ENCODE measurements around the gene LIPE.

Gene LIPE

DNA sequence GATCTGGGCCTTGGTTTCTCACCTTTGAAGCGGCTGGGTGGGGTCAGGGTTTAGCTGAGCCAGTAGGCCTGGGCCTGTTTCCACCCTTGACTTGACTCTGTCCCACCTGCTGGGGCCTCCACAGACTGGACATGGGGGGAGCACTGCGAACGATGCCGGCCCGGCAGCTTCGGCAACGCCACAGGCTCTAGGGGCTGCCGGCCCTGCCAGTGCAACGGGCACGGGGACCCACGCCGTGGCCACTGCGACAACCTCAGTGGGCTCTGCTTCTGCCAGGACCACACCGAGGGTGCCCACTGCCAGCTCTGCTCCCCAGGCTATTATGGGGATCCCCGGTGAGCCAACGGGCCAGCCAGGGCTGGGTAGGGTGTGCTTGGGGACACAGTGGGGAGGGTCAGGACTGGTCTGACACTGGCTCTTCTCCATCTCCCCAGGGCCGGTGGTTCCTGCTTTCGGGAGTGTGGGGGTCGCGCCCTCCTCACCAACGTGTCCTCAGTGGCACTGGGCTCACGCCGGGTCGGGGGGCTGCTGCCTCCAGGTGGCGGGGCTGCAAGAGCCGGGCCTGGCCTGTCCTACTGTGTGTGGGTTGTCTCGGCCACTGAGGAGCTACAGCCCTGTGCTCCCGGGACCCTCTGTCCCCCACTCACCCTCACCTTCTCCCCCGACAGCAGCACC is 73.7 kb downstream of the LIPE start:
- no peak for DNase-seq (ENCODE audit: low read depth in 3 of 3)

DNA sequence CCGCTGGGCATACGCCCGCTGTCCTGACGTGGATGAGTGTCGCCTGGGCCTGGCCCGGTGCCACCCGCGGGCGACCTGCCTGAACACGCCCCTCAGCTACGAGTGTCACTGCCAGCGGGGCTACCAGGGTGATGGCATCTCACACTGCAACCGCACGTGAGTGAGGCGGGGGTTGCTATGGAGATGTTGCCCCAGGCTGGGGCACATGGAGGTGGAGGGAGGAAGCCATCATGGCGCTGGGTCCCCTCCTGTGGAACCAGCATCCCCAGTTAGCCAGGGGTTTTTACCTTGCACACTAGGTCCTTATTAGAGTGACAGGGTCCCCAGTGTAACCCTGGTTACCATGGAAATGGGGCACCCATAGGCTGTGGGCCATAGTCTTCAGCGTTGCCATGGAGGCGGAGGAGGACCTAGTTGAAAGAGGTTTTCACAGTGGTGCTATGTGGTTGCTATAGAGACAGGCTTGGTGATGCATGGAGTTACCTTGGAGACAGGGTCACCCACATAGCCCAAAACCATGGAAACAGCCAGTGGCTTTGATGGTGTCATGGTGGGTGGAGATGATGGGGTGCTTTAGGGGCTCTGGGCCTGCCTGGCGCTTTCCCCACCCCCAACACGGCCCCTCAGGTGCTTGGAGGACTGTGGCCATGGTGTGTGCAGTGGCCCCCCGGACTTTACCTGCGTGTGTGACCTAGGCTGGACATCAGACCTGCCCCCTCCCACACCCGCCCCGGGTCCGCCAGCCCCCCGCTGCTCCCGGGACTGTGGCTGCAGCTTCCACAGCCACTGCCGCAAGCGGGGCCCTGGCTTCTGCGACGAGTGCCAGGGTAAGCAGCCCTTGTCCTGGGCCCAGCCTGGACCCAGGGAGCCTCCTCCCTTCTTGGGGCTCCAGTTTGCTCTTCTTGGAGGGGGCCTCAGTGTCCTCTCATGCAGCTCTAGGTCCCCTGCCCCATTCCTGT is 74.6 kb downstream of the LIPE start:
- DNase-seq (ENCODE audit: low read depth in 3 of 3), result no peak

Measured in stimulated activated CD4-positive, alpha-beta T cell treated with anti-CD3 and anti-CD28 coated beads, TNF-alpha, amount 100 ng/mL, for 48 hours (primary cell).